Hindlimb muscle (tissue), 1 donor: Measurements from ENCODE around the gene MCTP1. TPM values are rescaled to one million over a fixed set of nuclear protein-coding genes. Genes with fewer than 3 reads are reported as not detected.

Experiments
- DNase-seq: peaks from one replicate; pipeline ENCODE4 v3.0.0-alpha.2; 2013
- polyA plus RNA-seq: library from polyadenylated mRNA; unstranded; fragments of 120-200 nt; gene quantifications from one replicate; pipeline ENCODE4 v1.2.1, GENCODE V29; 2013; ENCODE audit not compliant: insufficient read length

MCTP1 gene
- polyA plus RNA-seq, 1 donor: 7.6 TPM

DNA sequence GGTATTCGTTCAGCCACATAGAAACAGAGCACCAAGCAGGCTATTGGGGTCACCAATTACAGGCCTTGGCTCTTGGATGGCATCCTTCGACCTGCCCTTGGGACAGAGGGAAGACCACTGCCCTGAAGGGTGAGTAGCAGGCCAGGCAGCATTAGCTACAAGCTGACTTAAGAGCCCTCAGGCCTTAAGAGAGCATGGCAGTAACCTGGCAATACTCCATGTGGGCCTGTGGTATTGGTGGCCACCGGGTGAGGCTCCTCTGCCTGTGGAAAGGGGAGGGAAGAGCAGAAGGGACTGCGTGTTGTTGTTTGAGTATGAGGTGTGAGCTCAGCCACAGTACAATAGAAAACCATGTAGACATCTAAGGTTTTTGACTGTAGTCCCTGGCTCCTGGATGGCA is 170.6 kb downstream of the MCTP1 start:
- no peak for DNase-seq

DNA sequence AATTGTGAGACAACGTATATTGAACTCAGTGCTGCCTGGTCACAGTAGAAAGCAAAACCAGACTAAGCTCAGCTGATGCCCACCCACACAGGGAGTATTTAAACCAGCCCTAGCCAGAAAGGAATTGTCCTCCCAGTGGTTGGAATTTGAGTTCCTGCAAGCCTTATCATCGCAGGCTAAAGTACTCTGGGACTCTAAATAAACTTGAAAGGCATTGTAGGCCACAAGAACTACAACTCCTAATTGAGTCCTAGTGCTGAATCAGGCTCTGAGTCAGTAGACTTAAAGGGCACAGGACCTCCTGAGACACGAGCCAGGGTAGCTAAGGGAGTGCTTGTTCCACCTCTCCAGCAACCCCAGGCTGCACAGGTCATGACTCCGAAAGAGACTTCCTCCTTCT is 171.4 kb downstream of the MCTP1 start:
- no peak for DNase-seq

DNA sequence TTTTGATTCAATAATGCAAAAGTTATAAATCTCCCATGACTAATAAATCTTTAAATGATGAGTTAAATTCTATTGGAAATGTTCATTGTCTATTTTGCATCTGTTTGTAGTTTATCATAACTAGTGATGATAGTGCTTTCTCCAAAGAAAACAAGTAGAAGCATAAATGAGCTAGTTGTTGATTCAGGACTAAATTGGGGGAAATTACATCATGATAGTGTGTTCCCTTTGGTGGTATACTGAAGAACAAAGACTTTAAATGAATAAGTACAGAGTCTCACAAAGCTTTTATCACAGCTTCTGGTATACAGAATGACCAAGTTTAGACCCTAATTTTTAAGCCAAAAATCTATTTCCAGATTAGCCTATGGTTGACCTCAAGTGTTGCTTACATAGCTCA is 173.8 kb downstream of the MCTP1 start:
- no peak for DNase-seq

DNA sequence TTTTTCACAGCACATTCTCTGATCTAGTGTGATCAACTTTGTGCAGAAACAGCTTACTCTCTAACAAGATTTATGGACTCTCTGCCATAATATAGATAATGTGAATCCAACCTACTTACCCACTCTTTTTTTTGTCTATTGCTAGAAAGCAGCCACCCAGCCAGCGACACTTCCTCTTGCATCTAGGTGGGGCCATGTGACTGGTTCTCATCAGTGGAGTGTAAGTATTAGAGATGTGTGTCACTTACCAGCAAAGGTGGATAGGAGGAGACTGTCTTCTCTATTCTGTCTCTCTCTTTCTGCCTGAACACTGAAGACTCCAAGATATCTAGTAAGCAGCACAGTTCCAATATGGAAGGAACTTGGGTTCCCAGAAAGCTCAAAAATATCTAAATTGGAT is 174.8 kb downstream of the MCTP1 start:
- no peak for DNase-seq

DNA sequence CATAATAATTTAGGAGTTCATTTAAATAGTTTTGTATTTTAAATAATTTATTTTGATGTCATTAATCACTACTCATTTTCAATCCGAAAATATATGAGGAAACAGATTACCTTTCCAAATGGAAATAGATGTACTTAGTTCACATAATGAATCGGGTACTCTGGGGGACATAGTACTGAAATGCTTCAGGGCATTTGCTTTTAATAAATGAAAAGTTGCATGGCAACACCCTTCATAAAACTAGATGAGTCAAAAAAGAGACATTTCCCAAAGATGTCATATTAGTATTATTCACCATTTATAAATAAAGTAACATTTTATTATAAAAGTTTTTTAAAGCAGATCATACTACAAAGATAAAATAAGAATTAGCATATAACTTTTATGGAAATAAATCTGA is 177.8 kb downstream of the MCTP1 start:
- DNase-seq: no peak

DNA sequence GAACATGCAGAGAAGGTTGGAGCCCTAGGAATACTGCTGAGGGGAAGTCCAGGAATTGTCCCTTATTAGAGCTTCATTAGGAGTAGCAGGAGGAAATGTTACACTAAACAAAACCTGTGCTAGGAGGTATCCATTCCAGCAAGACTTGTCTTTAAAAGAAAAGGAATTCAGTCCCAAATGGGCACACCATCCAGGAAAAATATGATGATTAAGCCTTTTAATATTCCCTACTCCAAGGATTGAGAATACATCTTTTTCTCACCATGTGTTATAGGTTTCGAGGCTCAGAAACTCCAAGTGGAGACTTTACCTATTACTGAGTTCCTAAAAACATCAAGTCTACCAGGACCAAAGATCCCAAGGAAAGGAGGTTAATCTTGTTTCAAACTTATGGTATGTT is 179.3 kb downstream of the MCTP1 start:
- DNase-seq: no peak

DNA sequence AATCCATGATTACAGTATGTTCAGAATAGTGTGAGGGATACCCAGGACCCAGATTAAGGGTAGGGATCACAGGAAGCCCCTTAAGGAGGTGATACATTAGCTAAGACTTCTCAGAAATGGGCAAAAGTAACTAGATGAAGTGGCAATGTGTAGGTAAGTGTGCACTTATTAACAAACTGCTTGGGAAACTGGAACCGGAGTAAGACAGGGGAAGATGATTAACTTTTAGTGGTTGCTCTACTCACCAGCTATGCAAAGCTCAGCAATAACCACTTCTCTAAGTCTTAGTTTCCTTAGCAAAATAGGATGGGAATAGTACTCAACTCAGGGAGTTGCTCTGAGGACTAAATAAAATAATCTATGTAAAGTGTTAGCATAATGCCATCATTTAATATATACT is 182.2 kb downstream of the MCTP1 start:
- DNase-seq: no peak

DNA sequence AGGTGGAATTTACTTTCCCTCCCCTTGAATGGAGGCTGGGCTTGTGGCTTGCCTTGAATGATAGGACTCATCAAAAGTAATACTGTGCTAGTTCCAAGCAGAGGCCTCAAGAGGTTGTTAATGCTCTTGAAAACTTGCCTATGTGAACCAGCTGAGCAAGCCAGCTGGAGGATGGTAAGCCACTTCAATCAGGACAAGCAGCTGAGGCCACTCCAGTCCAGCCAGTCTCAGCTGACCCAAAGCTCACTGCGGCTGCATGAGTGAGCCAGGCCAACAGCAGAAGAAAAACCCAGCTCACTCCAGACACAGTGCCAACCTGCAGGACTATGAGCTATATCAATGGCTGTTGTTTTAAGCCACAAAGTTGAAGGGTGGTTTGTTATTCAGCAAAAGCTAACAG is 182.8 kb downstream of the MCTP1 start:
- DNase-seq: no peak

DNA sequence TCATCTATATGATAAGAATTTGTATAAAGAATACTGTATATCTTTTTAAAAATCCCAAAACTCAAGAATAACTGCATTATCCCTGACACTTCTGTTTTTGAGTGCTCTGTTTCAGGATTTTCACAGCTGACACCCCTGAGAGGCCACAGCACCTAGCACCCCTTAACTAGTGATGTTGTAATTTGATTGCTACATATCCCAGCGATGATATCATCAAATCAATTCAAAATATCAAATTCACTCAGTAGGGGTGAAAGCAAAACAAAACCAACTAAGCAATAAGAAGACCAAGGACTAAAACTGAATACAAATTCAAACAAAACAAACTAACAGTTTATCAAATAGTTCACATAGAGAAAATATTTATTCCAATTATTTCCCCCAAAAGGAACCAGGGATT is 184.3 kb downstream of the MCTP1 start:
- DNase-seq: no peak

DNA sequence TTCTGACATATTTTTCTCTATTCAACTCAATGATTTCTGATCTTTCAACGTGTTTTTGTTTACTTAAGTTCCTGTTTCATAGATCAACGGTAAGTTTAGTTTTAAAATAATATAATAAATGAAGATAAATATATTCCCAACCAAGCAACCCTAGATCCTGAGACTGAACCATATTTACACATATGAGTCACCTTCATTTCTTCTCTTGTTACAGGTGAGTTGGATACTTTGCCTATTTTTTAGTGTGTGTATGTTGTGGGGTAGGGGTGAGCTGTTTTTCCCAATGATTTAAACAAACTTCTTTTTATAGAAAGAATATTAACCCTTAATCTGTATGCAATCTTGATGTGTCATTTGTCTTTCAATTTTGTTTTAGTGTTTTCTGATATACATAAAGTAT is 186.9 kb downstream of the MCTP1 start:
- DNase-seq: no peak

DNA sequence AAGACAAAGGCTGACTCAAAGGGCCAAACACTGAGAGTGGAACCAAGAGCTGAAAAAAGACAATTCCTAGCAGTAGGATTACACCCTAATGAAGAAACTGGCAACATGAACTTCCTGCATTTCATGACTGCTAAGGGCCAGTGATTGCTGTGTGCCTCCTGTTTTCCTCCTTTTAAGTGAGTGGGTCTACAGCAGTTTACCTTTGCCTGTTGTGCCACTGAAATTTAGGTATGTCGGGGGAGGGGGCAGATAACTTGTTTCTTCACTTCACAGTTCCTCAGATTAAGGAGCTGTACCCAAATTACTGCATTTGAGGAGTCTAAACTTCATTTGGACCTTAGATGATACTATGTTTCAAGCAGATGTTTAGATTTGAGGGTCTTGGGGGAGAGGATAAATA is 191.7 kb downstream of the MCTP1 start:
- DNase-seq: no peak

DNA sequence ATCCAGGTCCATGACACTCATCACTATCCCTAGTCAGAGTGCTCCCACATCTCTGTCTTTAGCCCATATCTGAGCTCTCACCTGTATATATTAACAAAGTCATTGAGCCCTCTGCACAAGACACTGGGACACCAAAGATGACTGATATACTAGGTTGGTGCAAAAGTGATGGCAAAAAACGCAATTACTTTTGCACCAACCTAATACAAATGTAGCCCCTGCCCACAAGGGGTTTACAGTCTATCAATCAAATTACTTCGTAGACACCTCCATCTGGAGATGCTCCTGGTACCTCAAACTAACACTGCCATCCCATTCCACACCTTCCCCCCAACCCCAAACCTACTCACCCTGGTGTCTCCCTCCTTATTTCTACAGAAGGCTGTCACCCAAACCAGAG is 194.1 kb downstream of the MCTP1 start:
- DNase-seq: no peak

DNA sequence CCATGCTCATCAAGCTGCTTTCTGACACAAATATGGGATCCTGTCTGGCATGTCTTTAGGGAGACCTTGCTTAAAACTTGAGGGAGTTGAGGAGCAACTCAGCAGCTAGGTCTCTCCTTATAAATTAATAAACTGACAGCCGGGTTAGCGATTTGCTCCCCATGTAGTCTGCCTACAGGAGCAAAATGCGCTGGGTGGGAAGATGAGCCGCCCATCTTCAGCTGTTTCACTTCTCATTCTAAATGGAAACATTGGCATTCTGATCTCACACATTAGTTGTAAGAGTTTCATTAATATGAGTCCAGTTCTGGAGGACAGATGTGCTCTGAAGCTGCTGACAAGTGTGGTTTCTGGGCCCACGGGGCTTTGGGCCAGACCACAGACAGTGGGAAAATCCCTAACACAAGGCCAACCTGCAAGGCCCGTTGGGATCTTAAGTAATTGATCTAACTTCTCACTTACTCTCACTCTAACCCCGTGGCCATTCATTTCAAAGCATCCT is 197.0 kb downstream of the MCTP1 start:
- DNase-seq: peak; percentile 29

DNA sequence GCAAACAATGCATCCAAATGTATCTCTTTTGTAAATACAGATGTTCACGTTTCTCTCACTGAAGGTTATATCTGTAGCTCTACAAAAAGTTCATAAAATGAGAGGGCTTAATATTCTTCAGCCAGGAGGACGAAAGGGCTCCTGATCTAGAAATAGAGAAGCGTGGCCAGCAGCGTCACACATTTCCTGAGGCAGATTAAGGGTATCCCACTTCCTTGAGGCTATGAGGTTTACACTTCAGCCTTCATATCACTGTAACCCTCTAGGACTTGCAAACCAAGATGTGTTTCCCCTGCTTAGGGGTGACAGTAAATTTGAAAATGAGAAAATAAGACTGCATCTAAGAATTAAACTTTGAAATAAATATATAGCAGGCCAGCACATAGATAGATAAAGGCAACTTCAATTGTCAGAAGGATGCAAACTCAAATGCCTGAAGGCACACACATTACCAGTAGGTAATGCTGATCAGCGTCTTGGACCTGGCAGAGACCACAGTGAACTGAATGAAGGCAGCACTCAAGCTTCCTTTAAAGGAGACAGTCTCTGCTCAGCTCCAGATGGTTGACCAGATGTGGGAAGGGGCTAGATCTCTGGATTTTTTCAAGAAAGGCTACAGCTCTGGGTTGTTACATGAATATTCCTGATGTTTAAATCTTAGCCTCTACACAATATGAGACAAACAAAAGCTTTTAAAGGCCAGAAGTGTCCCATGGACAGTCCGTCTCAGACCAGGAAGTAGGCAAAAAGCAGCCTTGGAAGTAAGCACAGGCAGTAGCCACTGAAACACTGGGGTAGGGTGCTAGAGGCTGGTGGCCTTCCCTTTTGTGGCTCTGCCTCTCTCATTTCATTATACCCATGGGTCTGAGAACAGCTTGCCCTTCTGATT is 197.7 kb downstream of the MCTP1 start:
- no peak for DNase-seq

DNA sequence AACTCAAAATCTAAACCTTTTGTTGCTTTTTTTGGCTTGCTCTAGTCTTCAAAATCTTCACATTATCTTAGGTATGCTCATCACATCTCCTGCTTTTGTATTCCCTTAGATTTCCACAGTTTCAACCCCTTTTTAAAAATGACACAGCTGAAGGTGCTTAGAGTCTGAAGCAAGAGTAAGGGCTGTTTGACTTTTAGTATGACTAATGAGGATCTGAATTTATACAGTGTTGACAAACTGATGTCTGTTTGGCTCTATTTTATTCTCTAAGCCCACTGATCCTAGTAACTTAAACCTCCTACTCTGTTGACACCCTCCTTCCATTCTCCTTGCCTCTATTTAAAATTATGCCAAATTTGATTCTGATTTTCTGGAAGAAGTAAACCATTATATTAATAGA is 200.1 kb downstream of the MCTP1 start:
- DNase-seq: no peak

DNA sequence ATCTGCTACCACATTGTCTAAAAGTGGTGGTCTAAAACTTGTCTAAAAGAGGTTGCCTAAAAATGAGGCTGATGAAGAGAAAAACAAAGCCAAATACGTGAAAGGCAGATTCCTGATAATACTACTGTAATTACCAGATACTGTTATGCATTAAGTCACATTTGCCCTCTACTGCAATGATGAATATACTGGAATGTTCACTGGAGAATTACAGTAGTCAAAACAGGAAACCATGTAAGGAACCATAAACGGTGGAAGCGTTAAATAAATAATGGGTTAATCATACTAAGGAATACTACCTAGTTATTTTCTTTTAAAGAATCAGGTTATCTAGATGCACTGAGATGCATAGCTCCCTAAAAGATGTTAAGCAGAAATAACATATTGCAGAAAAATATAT is 201.3 kb downstream of the MCTP1 start:
- no peak for DNase-seq

DNA sequence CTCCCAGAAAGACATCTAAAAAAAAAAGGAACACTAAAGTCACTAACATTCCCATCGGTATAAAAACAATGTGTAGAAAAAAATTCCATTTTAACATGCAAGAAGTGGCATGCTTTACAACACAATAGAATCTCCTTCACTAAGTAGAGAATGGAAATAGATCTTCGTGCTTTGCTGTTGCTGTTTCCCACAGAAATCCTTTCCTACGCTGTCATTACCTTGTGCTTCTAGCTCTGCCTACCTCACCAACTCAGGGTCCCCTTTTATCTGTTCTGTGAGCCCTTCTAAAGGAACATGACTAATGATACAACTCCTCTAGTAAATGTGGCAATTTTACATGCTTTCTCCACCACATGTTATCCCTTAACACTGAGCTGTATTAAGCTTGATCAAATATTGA is 202.9 kb downstream of the MCTP1 start:
- DNase-seq: no peak

DNA sequence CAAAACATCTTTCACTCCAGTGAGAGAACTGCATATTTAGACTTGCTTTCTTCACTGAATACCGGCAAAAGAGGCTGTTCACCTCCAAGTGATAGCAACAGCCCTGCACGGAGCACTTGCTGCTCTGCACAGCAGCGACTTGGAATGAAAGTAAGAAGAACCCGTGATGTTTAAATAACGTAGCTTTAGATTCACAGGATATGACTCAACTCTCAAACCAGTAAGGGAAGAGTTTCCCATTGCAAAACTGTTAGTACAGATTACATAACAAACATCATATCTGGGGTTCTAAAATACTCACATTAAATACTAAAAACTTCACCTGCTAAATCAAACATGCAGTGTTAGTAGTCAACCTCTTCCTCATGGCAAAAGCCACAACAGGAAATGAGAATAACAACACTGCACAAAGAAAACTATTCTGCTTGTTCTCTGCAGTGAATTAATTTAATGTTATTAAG is 203.4 kb downstream of the MCTP1 start:
- DNase-seq: peak; percentile 36

DNA sequence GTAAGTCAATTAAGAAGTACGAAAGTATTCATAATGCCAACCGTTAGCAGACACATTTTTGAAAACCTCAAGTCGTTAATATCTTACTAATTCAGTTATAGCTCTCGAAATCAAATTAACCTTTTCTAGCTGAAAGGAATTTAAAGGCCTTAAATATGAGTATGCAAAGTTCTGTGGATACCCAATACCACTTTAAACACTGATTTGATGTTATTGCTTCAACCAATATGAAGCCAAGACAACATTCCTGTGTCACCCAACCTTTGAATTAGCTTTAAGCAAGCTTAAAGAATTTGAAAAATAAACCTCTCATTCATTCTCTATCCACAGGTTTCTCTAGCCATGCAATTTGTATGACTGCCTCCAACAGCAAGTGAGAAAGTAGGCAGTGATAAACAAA is 204.5 kb downstream of the MCTP1 start:
- no peak for DNase-seq

DNA sequence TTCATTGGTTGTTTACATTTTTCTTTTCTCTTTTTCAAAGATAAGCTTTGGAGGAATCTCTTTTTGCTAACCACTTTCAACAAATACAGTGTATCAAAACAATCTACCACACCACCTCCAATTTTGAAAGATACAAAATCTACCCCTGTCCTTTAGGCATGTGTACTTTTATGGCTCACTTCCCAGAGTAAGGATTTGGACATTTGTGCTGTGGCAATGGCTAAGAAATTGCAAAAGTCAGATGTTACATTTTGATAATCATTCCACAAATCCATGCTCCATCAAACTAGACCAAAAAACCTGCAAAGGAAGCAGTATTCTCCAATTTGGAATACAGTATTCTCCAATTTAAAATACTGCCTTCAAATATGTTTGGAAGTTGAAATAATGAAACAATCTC is 204.9 kb downstream of the MCTP1 start:
- no peak for DNase-seq

DNA sequence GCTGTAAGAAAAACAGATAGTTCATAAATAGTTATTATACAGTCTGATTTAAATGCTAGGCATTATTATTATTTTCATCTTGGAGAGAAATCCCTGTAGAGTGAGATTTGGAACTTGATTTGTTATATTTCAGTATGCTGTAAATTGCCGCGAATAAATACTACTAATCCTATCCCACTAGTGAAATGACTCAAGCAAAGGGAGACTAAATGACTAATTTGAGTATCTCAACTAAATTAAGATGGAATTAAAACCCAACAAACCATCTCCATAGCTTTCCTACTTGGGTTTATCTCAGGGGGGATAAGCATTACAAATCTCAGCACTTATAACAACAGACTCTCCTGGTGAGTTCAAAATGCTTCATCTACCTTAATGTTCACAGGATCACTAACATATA is 206.0 kb downstream of the MCTP1 start:
- DNase-seq: no peak

DNA sequence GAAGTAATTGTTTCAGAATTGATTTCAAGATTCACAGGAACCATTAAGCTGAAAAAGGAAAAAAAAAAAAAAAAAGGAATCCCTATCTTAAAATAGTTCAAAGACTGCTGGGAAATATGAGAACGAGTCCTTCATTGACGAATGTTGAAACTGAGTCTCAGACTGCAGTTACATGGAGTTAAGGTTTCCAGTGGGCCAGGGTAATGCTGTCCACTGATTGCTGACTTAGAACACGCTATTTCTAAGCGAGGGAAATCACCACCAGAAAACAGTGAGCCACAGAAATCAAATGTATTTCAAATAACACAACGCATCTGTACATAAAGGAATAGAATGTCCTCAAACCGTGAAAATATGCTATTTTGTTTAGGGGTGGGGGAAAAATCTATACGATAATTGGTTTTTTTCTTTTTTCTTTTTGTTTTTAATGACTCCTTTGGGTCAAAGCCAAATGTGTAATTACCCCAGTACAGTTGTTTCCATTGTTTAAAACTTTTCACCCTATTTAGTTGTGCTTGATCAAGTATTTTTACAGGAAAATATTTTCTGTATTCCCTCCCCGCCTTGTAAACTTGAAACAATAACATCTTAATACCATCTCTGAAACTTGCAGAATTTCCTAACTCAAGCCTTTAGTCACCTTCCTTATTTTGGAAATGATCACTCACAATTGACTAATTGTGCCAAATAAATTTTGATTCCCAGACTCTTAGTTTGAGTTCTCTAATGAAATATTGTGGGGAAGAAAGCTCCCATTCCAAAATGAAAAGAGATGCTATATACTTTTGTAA is 208.3 kb downstream of the MCTP1 start:
- DNase-seq: no peak

DNA sequence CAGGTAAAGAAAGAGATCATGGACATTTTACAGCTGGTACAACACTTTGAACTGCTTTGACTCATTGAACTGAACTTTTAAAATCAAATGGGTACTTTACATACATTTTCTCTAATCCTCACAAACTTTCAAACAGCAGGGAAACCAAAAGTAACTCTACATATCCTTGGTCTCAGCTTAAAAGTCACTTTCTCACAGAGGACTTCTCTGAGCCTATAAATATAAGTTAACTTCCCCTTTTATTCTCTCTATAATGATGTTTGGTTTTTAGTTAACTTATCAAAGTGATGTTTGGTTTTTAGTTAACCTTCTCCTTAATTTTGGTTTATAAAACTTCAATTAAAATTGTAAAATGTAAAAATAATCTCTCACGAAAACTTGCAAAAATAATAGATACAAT is 209.8 kb downstream of the MCTP1 start:
- DNase-seq: no peak

DNA sequence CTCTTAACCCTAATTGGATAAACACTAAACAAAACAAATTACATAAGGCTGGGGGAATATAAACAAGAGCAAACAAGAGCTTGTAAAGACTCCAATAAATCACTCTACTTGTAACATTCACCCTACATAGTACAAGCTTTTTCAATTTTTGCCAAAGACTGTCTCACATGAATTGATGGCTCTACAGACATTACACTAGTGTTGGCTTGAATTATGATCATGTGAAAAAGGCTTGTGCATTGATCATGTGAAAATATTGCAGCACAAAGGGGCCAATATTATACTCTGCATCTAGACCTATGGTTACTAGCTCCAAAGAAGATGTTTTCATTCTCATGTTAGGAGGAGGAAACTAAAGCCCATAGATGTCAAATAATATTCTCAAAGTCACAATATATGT is 212.6 kb downstream of the MCTP1 start:
- DNase-seq: no peak
